ENCODE results near the gene WDR70. TPM values are rescaled to one million over a fixed set of nuclear protein-coding genes. Genes with fewer than 3 reads are reported as not detected.

The WDR70 gene
- total RNA-seq, 1 experiment from 2014 or later, result 40.2 TPM

- no peak overlapping the region for H3K27ac Mint-ChIP-seq (ENCODE audit: unreplicated experiment)
- POLR2A ChIA-PET, result no interaction called here
- CTCF ChIA-PET, result no interaction called here
- H3K27me3 Mint-ChIP-seq (ENCODE audit: insufficient read depth, unreplicated experiment), result no peaks in the 10 kb centered on the region
- H3K27me3 ChIP-seq (replicated peaks; ENCODE audit: control insufficient read depth, insufficient read depth, low read length), result no peaks in the 10 kb centered on the region
- intact Hi-C loops (cut with micrococcal nuclease; ENCODE audit: unreplicated experiment), result no loop called here
- H3K4me1 ChIP-seq, result peaks cover 17% of the 10 kb centered on the region
- peaks cover 16% of the 10 kb centered on the region for H3K4me1 Mint-ChIP-seq (ENCODE audit: low read depth, unreplicated experiment)
- no peaks in the 10 kb centered on the region for H3K9me3 ChIP-seq
- DNase-seq, result no peak
- BruUV-seq (replicated peaks), result no TSS peak
- TF ChIP-seq, protein P1, sequence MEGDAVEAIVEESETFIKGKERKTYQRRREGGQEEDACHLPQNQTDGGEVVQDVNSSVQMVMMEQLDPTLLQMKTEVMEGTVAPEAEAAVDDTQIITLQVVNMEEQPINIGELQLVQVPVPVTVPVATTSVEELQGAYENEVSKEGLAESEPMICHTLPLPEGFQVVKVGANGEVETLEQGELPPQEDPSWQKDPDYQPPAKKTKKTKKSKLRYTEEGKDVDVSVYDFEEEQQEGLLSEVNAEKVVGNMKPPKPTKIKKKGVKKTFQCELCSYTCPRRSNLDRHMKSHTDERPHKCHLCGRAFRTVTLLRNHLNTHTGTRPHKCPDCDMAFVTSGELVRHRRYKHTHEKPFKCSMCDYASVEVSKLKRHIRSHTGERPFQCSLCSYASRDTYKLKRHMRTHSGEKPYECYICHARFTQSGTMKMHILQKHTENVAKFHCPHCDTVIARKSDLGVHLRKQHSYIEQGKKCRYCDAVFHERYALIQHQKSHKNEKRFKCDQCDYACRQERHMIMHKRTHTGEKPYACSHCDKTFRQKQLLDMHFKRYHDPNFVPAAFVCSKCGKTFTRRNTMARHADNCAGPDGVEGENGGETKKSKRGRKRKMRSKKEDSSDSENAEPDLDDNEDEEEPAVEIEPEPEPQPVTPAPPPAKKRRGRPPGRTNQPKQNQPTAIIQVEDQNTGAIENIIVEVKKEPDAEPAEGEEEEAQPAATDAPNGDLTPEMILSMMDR (IDR thresholded peaks at IDR 0.05; ENCODE audit: insufficient read depth in 1 of 2, low read depth in 1 of 2, low read length in 1 of 2, severe bottlenecking in 1 of 2, unreplicated experiment in 1 of 2), result no peak
- H3K4me3 ChIP-seq (ENCODE audit: low read depth, low read length), result no peak overlapping the region
- H3K36me3 Mint-ChIP-seq (ENCODE audit: insufficient read depth, unreplicated experiment), result no peaks in the 10 kb centered on the region
- H3K9me3 Mint-ChIP-seq (ENCODE audit: unreplicated experiment), result peaks cover 11% of the 10 kb centered on the region
- H3K4me3 Mint-ChIP-seq (ENCODE audit: unreplicated experiment), result no peak overlapping the region
- no peaks in the 10 kb centered on the region for H3K36me3 ChIP-seq (ENCODE audit: control insufficient read depth, insufficient read depth, low read length)
Measured at GRCh38 chr5:37571985-37572384, 192.9 kb downstream of the WDR70 start.

DNA sequence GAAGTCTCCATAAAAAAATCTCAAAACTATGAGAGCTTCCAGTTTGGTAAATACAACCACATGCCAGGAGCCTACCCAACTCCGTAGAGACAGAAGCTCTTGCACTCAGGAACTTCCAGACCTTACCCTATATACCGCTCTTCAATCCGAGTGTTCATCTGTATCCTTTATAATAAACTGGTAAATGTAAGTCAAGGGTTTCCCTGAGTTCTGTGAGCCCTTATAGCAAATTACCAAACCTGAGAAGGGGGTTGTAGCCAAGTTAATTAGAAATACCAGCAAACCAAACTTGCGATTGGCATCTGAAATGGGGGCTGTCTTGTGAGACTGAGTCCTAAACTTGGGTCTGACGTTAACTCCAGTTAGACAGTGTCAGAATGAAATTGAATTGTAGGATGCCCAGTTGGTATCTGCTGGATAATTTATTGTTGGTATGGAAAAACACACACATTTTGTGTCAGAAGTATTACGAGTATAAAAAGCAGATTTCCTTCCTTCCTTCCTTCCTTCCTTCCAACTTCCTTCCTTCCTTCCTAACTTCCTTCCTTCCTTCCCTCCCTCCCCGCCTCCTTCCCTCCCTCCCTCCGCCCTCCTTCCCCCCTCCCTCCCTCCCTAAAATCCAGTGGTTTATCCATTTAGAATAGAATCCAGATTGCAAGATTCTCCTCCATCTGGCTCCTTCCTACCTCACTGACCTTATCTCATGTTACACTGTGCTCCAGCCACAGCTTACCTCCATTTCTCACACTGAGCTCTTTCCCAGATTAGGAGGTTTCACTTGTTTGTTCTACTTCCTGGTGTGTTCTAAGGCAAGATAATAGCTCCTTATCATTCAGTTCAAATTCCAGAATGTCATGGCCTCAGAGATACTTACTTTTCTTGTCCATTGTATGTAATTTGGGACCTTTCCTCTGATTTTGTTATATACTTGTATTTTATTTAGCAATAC, 196.7 kb downstream of the WDR70 start:
- Mint-ChIP-seq H3K36me3 (ENCODE audit: insufficient read depth, unreplicated experiment) (no peaks in the 10 kb centered on the region), H3K27me3 (ENCODE audit: insufficient read depth, unreplicated experiment) (no peaks in the 10 kb centered on the region), H3K4me3 (ENCODE audit: unreplicated experiment) (peak overlapping the region; percentile 41), H3K27ac (ENCODE audit: unreplicated experiment) (peak overlapping the region; percentile 62), H3K4me1 (ENCODE audit: low read depth, unreplicated experiment) (peaks cover 16% of the 10 kb centered on the region), H3K9me3 (ENCODE audit: unreplicated experiment) (peaks cover 11% of the 10 kb centered on the region)
- Histone ChIP-seq H3K4me1 (peaks cover 28% of the 10 kb centered on the region), H3K4me3 (ENCODE audit: low read depth, low read length) (no peak overlapping the region), H3K36me3 (ENCODE audit: control insufficient read depth, insufficient read depth, low read length) (no peaks in the 10 kb centered on the region), H3K9me3 (no peaks in the 10 kb centered on the region), H3K27me3 (replicated peaks; ENCODE audit: control insufficient read depth, insufficient read depth, low read length) (no peaks in the 10 kb centered on the region)
- POLR2A ChIA-PET, result interaction anchor here (0.6 kb wide), 2 partner anchors 12 to 20 kb away, joined by 3 to 5 read pairs; no protein-coding TSS in a partner anchor
- peak; percentile 51 to 52 for DNase-seq
- CTCF ChIA-PET, result interaction anchor here (0.5 to 0.6 kb wide), 3 partner anchors 21 to 1418 kb away, joined by 3 to 4 read pairs (median 3); no protein-coding TSS in a partner anchor
- intact Hi-C loops (cut with micrococcal nuclease; ENCODE audit: unreplicated experiment), result loop anchor here (1.0 kb wide), 1 partner anchor 92 kb away; no protein-coding TSS in a partner anchor
- TF ChIP-seq, protein P1 (IDR thresholded peaks at IDR 0.05; ENCODE audit: insufficient read depth in 1 of 2, low read depth in 1 of 2, low read length in 1 of 2, severe bottlenecking in 1 of 2, unreplicated experiment in 1 of 2), result no peak
- no TSS peak for BruUV-seq (replicated peaks)

DNA sequence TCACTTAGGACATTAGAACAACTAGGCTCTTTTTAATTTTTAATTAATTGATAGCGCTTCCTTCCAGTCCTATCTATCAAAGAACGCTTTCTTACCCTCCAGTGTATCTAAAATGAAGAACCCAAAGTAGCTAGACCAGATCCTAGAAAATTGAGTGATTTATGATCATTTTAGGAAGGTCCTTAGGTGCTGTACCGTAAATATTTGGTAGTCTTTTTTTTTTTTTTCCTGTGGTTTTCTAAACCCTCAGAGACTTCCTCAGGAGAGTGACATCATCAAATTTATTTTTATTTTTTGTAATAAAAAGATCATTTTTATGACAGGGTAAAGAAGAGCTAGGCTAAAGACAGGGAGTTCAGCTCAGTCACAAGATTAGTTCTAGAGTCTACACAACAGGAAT, 197.4 kb downstream of the WDR70 start:
- peaks cover 16% of the 10 kb centered on the region for H3K4me1 Mint-ChIP-seq (ENCODE audit: low read depth, unreplicated experiment)
- no TSS peak for BruUV-seq (replicated peaks)
- intact Hi-C loops (cut with micrococcal nuclease; ENCODE audit: unreplicated experiment), result loop anchor here (1.0 kb wide), 1 partner anchor 92 kb away; no protein-coding TSS in a partner anchor

More for the DNA sequence above, 197.4 kb downstream of the WDR70 start:
- ChIA-PET CTCF (no interaction called here), POLR2A (interaction anchor here (0.6 kb wide), 2 partner anchors 12 to 20 kb away, joined by 3 to 5 read pairs; no protein-coding TSS in a partner anchor)
- Mint-ChIP-seq H3K36me3 (ENCODE audit: insufficient read depth, unreplicated experiment) (no peaks in the 10 kb centered on the region), H3K9me3 (ENCODE audit: unreplicated experiment) (peaks cover 11% of the 10 kb centered on the region), H3K27ac (ENCODE audit: unreplicated experiment) (peak overlapping the region; percentile 62), H3K27me3 (ENCODE audit: insufficient read depth, unreplicated experiment) (no peaks in the 10 kb centered on the region), H3K4me3 (ENCODE audit: unreplicated experiment) (no peak overlapping the region)
- TF ChIP-seq, protein P1 (IDR thresholded peaks at IDR 0.05; ENCODE audit: insufficient read depth in 1 of 2, low read depth in 1 of 2, low read length in 1 of 2, severe bottlenecking in 1 of 2, unreplicated experiment in 1 of 2), result no peak
- no peak for DNase-seq
- no peak overlapping the region for H3K4me3 ChIP-seq (ENCODE audit: low read depth, low read length)
- H3K27me3 ChIP-seq (replicated peaks; ENCODE audit: control insufficient read depth, insufficient read depth, low read length), result no peaks in the 10 kb centered on the region
- H3K36me3 ChIP-seq (ENCODE audit: control insufficient read depth, insufficient read depth, low read length), result no peaks in the 10 kb centered on the region
- H3K9me3 ChIP-seq, result no peaks in the 10 kb centered on the region
- H3K4me1 ChIP-seq, result peaks cover 28% of the 10 kb centered on the region
